ENCODE results near the gene NOX5.

The NOX5 gene

DNA sequence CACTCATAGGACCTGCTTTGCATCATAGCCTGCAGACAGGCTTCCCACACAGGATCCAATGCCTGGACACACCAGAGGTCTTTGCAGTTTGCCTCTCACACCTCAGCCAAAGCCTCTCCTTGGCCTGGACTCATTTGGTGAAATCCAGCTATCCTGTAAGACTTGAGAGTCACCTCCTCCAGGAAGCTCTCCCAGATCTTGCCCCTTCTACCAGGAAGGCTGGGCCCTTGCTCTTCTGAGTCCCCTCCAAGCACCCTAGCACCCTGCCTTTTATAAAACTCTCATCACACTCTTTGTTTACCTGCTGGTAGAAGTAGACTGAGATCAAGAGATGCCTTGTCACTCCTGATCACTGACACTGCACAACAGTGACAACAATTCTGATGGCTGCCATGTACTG, 79.1 kb downstream of the NOX5 start:
- Histone ChIP-seq H3K9ac (ENCODE audit: low read depth, low read length) (0 out of 2 replicates have a peak overlapping the region, but pooled peaks have one; percentile 6), H3K9me3 (ENCODE audit: control insufficient read depth, insufficient read depth, low read length) (no peaks in the 10 kb centered on the region), H3K4me1 (ENCODE audit: insufficient read depth, low read length) (peaks cover 38% of the 10 kb centered on the region), H3K36me3 (ENCODE audit: insufficient read depth, low read length) (no peaks in the 10 kb centered on the region; the same call in 1 of the 2 replicates)

DNA sequence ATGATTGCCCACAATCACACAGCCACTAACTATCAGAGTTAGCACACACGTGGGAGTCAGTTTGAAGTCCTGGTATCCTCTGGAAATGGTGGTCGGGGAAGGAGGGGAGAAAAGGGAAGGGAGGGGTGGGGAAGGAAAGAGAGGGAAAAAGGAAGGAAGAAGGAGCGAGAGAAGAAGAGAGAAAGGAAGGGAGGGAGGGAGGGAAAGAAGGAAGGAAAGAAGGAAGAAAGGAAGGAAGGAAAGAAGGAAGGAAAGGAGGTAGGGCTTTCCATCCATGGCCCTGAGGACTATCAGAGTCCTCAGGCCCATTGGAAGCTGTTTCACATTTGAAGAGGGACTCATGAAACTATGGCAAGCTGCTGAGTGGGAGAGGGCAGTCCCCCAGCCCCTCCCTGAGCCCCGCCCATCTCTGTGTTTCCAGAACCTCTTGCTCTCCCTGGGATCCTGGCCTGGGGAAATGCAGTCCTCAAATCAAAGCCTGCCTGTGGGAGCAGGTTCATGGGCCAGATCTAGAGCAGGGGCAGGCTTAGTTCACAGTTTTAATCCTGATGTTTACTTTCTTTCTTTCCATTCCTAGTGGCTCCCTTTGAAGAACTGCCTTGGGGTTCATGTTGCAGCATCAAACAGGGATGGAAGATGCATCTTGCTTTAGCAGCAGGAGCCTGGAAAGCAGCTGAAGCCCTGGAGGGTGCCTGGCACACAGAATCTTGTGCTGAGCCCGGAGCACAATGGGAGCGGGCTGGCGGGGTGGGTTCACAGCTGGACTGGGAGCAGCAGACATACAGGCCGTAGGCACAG, 79.8 kb downstream of the NOX5 start:
- H3K4me1 ChIP-seq (ENCODE audit: insufficient read depth, low read length): peaks cover 32% of the 10 kb centered on the region
- no peak overlapping the region for H3K9ac ChIP-seq (ENCODE audit: low read depth, low read length)
- H3K9me3 ChIP-seq (ENCODE audit: control insufficient read depth, insufficient read depth, low read length): no peaks in the 10 kb centered on the region
- no peaks in the 10 kb centered on the region; the same call in 1 of the 2 replicates for H3K36me3 ChIP-seq (ENCODE audit: insufficient read depth, low read length)

DNA sequence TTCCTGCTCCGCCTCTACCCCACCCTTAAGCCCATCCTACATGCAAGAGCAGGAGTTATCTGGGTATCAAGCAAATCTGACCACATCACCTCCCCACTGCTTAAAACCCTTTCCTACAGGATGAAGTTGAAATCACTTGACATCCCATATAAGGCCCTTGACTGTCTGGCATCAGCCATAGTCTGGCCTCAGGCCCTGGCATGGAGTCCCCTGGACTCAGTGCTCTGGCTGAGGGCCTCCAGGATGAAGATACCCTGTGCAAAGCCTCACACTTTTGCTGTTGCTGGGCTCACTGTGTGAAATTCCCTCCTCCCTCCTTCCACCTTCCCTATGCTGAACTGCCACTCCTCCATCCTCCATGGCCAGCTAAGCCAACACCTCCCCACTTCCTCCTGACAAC, 80.8 kb downstream of the NOX5 start:
- no peak overlapping the region for H3K9ac ChIP-seq (ENCODE audit: low read depth, low read length)
- no peaks in the 10 kb centered on the region; the same call in 1 of the 2 replicates for H3K36me3 ChIP-seq (ENCODE audit: insufficient read depth, low read length)

DNA sequence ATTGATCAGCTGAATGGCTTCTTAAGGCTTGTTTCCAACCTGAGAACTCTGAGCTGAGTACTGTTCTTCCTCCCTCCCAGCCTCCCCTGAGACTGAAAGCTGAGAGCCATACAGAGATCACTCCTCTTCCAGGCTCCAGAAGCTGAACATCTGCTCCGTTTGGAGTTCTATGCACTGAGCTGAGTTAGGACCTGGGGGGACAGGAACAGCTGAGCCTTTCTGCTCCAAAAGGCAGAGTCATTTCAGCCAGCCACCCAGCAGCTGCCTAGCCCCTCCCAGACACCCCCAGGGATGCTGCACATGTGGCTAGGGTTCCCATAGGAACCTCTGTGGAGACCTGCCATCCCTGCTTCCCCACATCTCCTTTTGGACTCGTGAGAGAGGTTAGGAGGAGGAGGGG, 81.7 kb downstream of the NOX5 start:
- H3K9ac ChIP-seq (ENCODE audit: low read depth, low read length): no peak overlapping the region
- no peaks in the 10 kb centered on the region; the same call in 1 of the 2 replicates for H3K36me3 ChIP-seq (ENCODE audit: insufficient read depth, low read length)
- peaks cover 22% of the 10 kb centered on the region for H3K4me1 ChIP-seq (ENCODE audit: insufficient read depth, low read length)
- H3K9me3 ChIP-seq (ENCODE audit: control insufficient read depth, insufficient read depth, low read length): no peaks in the 10 kb centered on the region

More for the DNA sequence above, 80.8 kb downstream of the NOX5 start:
- Histone ChIP-seq H3K4me1 (ENCODE audit: insufficient read depth, low read length) (peaks cover 27% of the 10 kb centered on the region), H3K9me3 (ENCODE audit: control insufficient read depth, insufficient read depth, low read length) (no peaks in the 10 kb centered on the region)

DNA sequence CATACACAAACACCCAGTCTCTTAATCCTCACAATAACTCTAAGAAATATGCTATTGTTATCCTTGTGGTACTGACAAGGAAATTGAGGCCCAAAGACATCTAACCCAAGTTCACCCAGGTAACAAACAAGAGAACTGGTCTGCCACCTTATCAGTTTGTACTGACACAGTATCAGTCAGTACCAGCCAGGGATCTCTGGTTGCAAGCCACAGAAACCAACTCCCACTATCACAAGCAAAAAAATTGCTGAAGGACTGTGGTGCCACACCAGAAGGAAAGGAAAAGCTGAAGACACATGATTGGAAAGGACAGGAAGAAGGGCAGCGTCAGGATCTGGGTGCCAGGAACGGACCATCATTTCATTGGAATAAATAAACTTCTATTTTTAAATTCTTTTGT, 82.1 kb downstream of the NOX5 start:
- Histone ChIP-seq H3K36me3 (ENCODE audit: insufficient read depth, low read length) (no peaks in the 10 kb centered on the region; the same call in 1 of the 2 replicates), H3K4me1 (ENCODE audit: insufficient read depth, low read length) (peaks cover 17% of the 10 kb centered on the region), H3K9ac (ENCODE audit: low read depth, low read length) (no peak overlapping the region)

DNA sequence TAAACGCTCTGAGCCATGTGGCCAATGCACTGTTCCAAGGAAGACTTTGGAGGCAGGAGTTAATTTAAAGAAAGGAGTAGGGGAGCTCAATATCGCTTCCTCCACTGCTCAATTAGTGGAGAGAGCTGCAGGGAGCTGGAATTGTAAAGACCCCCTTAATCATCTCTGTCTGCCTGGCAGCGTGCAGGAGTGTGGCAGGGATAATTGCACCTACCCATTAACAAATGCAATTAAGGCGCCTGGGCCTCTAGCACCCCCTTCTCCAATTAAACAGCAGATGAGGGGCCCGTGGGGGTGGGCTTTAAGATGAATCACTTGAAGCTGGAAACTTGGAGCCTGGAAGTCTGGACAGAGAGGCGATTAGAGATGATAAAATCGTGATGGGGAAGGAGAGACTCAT, 84.3 kb downstream of the NOX5 start:
- H3K9me3 ChIP-seq (ENCODE audit: control insufficient read depth, insufficient read depth, low read length): no peaks in the 10 kb centered on the region
- H3K9ac ChIP-seq (ENCODE audit: low read depth, low read length): no peak overlapping the region
- H3K36me3 ChIP-seq (ENCODE audit: insufficient read depth, low read length): no peaks in the 10 kb centered on the region
- H3K4me1 ChIP-seq (ENCODE audit: insufficient read depth, low read length): peaks cover 2% of the 10 kb centered on the region

More for the DNA sequence above, 82.1 kb downstream of the NOX5 start:
- no peaks in the 10 kb centered on the region for H3K9me3 ChIP-seq (ENCODE audit: control insufficient read depth, insufficient read depth, low read length)

DNA sequence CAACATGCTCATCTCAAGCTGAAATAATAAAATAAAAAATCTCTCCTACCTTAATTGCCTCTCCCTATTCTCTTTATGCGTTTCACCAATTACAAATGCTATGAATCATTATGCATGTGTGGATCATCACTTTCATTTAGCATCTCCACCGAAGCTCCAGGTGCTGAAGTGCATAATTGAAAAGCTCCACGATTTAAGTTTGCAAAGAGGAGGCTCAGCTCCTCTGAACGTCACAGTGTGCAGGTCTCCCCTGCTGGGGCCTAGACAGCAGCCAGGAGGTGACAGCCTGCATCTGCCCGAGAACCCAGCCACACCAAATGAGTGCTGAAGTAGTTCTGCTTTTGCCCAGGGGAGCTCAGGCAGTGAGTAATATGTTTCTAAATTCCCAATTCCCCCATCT, 85.4 kb downstream of the NOX5 start:
- Histone ChIP-seq H3K9me3 (ENCODE audit: control insufficient read depth, insufficient read depth, low read length) (no peaks in the 10 kb centered on the region), H3K36me3 (ENCODE audit: insufficient read depth, low read length) (no peaks in the 10 kb centered on the region)

DNA sequence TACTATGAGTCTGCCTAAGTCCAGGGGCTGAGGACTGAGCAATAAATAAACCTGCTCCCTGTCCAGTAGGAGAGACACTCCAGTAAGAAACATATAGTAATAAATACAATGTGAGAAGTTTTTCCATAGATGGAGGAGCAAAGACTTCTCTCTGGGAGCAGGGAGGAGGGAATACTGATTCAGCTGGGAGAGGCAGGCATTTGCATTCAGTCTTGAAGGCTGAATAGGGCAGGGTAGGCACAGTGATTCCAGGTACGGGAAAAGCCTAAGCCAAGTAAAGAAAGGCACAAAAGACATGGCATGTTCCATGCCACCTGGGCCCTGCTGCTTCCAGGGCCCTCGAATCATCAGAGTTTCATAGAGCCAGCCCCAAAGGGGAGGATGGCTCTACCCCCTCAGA, 86.3 kb downstream of the NOX5 start:
- Histone ChIP-seq H3K36me3 (ENCODE audit: insufficient read depth, low read length) (no peaks in the 10 kb centered on the region), H3K9me3 (ENCODE audit: control insufficient read depth, insufficient read depth, low read length) (no peaks in the 10 kb centered on the region), H3K4me1 (ENCODE audit: insufficient read depth, low read length) (no peaks in the 10 kb centered on the region; the same call in 1 of the 2 replicates), H3K9ac (ENCODE audit: low read depth, low read length) (no peak overlapping the region)

More for the DNA sequence above, 85.4 kb downstream of the NOX5 start:
- no peak overlapping the region for H3K9ac ChIP-seq (ENCODE audit: low read depth, low read length)
- H3K4me1 ChIP-seq (ENCODE audit: insufficient read depth, low read length): no peaks in the 10 kb centered on the region; the same call in 1 of the 2 replicates

DNA sequence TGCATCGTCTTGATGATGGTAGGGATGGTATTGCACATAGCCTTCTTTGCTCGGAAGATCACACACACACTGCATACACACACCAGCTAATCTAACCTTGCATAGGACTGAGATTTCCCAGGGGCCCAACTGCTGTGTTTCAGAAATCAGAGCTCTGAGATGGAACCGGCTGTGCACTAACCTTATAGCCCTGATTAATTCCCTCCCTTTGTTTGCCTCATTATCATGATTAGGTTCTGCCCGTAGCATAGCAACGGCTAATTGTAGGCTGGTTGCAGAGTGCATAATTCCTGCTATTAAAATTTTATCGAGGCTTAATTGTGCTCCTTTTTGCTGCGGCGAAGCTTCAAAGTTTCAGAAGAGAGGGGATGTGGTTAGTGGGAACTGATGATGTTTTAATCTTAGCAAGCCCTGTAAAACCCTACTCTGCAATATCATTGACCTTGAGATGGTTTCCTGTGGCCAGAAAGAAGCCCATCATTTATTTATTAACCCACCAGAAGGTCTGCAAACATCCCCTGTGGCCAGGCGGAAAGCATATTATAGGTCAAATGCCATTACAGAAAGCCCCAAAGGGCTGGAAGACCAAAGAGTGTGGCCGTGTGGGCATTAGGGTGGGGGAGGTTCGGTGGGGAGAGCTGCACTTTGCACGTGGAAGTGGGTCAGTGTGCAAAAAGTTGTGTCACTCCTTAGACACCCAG, 89.7 kb downstream of the NOX5 start:
- Histone ChIP-seq H3K9me3 (ENCODE audit: control insufficient read depth, insufficient read depth, low read length) (no peaks in the 10 kb centered on the region), H3K36me3 (ENCODE audit: insufficient read depth, low read length) (no peaks in the 10 kb centered on the region), H3K4me1 (ENCODE audit: insufficient read depth, low read length) (no peaks in the 10 kb centered on the region), H3K9ac (ENCODE audit: low read depth, low read length) (no peak overlapping the region)

DNA sequence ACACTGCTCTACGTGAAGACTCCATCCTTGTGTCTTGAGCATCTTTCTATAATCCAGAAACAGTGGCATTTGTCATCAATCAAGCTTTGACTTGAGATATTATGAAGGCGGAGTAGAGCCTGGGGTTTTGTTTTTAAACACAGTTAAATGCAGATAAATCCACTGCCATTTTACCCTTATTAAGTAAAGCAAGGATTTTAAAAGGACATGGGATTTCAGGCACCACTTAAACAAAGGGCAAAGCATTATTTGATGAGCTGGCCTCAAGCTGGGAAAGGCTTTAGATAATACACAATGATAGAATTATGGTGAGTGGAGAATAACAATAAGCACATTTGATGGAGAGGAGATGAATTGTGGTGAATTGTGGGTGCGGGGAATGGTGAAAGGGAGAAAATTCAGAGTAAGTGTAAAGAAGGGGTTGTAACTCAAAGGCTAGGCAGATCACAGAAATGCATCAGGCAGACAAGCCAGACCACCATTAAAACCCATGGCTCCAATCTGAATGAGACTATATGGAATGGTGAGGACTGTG, 91.0 kb downstream of the NOX5 start:
- H3K4me1 ChIP-seq (ENCODE audit: insufficient read depth, low read length): no peaks in the 10 kb centered on the region

DNA sequence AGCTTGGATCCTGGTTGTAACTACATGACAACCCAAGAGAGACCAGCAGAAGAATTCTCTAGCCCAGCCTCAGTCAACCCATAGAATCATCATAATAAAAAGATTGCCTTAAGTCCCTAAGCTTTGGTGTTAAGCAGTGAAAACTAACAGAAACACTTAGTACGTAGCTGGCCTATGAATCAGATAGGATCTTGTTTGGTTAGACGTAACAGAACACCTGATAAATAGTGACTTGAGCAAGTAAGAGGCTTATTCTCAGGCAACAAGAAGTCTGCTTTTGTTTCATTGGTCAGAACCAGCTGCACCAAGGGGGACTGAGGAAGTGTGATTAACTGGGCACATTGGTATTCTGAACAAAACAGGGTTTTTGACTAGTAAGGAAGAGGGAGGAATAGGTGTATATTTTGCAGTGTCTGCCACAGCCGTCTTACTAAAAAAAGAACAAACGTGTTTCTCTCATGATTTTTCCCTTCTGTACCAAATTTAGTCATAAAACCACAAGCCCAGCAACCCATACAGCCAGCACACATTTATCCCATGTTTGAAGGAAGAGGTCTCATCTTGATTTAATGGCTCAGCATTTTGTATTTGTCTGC, 92.6 kb downstream of the NOX5 start:
- Histone ChIP-seq H3K4me1 (ENCODE audit: insufficient read depth, low read length) (no peaks in the 10 kb centered on the region), H3K9ac (ENCODE audit: low read depth, low read length) (no peak overlapping the region), H3K36me3 (ENCODE audit: insufficient read depth, low read length) (no peaks in the 10 kb centered on the region), H3K9me3 (ENCODE audit: control insufficient read depth, insufficient read depth, low read length) (no peaks in the 10 kb centered on the region)

More for the DNA sequence above, 91.0 kb downstream of the NOX5 start:
- H3K9ac ChIP-seq (ENCODE audit: low read depth, low read length): no peak overlapping the region
- H3K36me3 ChIP-seq (ENCODE audit: insufficient read depth, low read length): no peaks in the 10 kb centered on the region
- no peaks in the 10 kb centered on the region for H3K9me3 ChIP-seq (ENCODE audit: control insufficient read depth, insufficient read depth, low read length)
